H1 (cell line): ENCODE data around the gene SPRR1B. TPM values are rescaled to one million over a fixed set of nuclear protein-coding genes. Genes with fewer than 3 reads are reported as not detected.

Experiments used
- CTBP2 ChIP-seq: IDR thresholded peaks from 2 replicates; pipeline ENCODE4 v1.7.0; 2011; ENCODE audit warnings: borderline replicate concordance, mild to moderate bottlenecking, moderate library complexity, mixed read lengths, low read length; ENCODE audit not compliant: insufficient read depth, insufficient read length
- EP300 ChIP-seq, 2 experiments: IDR thresholded peaks; 1 replicate in 1 of 2; 2 replicates in 1 of 2; pipeline ENCODE4 v1.6.1; 2011 to 2012; ENCODE audit warnings: low read depth in 2 of 2, low read length in 2 of 2, mild to moderate bottlenecking in 2 of 2, borderline replicate concordance in 1 of 2, inconsistent platforms in 1 of 2, moderate library complexity in 1 of 2
- KDM1A ChIP-seq: fragments of 200-600, 300-600 bp; sonication (generic); IDR thresholded peaks from 2 replicates; pipeline ENCODE4 v1.7.1; 2016; ENCODE audit warnings: mild to moderate bottlenecking, low read length, borderline replicate concordance
- RNF2 ChIP-seq: fragments of 200-900, 300-1000 bp; sonication (generic); IDR thresholded peaks from 2 replicates; pipeline ENCODE4 v1.7.1; 2016; ENCODE audit warnings: borderline replicate concordance, low read depth, mild to moderate bottlenecking, antibody characterized with exemption, low read length; ENCODE audit not compliant: poor library complexity, severe bottlenecking; ENCODE audit errors: missing control alignments
- SP2 ChIP-seq: IDR thresholded peaks from 2 replicates; pipeline ENCODE4 v1.6.1; 2012; ENCODE audit warnings: mild to moderate bottlenecking, low read length, inconsistent platforms
- ZNF274 ChIP-seq: IDR thresholded peaks from 2 replicates; pipeline ENCODE4 v1.7.0; 2012; ENCODE audit warnings: low read length, borderline replicate concordance; ENCODE audit errors: extremely low read depth
- polyA plus RNA-seq, 7 experiments: library from polyadenylated mRNA; depleted of rRNA in 3 of 7; stranded (reverse) in 5 of 7; unstranded in 2 of 7; fragments of >200 nt in 5 of 7; fragments of 200-250 nt in 2 of 7; gene quantifications; 1 replicate in 5 of 7; 2 replicates in 1 of 7; 4 replicates in 1 of 7; pipeline versions ENCODE4 v1.2.1 to v1.2.3, GENCODE V29; 2011 to 2013; ENCODE audit warnings: missing spikeins in 2 of 7, mixed read lengths in 2 of 7
- total RNA-seq: library from RNA; stranded (reverse); fragmentation: NEBNext Ultra II Directional; extraction: Animal tissue kit (Norgen Biotek cat#: 25700); gene quantifications from 2 replicates; pipeline ENCODE4 v1.2.1, GENCODE V29; 2021
- TF ChIP-seq, protein P1 (sequence below): fragments of 300-600 bp; sonication (generic); IDR thresholded peaks from 2 replicates; pipeline ENCODE4 v1.7.1; 2012; ENCODE audit warnings: low read length, moderate library complexity, mild to moderate bottlenecking, inconsistent platforms; ENCODE audit not compliant: insufficient replicate concordance

SPRR1B gene
- total and polyA plus RNA-seq, 2 of the 8 experiments (the other 6 are each of a cell fraction or from before 2014, with no cell fraction given), result 0.23 TPM; not detected in 1

DNA sequence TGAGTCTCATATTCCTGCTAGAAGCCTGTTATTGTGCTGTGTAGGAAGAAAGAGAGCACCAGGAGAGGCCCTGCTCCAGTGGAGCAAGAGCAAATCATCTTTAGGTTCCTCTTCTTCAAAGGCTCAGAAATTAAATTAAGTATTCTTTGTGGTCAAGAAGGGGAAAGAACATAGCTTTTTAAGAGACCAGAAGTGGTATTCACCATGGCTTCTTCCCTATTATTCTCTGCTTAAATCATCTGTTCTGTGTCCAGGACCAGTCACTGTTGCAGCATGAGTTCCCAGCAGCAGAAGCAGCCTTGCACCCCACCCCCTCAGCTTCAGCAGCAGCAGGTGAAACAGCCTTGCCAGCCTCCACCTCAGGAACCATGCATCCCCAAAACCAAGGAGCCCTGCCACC is 1.1 kb downstream of the SPRR1B start (continued):
- TF ChIP-seq, protein P1, sequence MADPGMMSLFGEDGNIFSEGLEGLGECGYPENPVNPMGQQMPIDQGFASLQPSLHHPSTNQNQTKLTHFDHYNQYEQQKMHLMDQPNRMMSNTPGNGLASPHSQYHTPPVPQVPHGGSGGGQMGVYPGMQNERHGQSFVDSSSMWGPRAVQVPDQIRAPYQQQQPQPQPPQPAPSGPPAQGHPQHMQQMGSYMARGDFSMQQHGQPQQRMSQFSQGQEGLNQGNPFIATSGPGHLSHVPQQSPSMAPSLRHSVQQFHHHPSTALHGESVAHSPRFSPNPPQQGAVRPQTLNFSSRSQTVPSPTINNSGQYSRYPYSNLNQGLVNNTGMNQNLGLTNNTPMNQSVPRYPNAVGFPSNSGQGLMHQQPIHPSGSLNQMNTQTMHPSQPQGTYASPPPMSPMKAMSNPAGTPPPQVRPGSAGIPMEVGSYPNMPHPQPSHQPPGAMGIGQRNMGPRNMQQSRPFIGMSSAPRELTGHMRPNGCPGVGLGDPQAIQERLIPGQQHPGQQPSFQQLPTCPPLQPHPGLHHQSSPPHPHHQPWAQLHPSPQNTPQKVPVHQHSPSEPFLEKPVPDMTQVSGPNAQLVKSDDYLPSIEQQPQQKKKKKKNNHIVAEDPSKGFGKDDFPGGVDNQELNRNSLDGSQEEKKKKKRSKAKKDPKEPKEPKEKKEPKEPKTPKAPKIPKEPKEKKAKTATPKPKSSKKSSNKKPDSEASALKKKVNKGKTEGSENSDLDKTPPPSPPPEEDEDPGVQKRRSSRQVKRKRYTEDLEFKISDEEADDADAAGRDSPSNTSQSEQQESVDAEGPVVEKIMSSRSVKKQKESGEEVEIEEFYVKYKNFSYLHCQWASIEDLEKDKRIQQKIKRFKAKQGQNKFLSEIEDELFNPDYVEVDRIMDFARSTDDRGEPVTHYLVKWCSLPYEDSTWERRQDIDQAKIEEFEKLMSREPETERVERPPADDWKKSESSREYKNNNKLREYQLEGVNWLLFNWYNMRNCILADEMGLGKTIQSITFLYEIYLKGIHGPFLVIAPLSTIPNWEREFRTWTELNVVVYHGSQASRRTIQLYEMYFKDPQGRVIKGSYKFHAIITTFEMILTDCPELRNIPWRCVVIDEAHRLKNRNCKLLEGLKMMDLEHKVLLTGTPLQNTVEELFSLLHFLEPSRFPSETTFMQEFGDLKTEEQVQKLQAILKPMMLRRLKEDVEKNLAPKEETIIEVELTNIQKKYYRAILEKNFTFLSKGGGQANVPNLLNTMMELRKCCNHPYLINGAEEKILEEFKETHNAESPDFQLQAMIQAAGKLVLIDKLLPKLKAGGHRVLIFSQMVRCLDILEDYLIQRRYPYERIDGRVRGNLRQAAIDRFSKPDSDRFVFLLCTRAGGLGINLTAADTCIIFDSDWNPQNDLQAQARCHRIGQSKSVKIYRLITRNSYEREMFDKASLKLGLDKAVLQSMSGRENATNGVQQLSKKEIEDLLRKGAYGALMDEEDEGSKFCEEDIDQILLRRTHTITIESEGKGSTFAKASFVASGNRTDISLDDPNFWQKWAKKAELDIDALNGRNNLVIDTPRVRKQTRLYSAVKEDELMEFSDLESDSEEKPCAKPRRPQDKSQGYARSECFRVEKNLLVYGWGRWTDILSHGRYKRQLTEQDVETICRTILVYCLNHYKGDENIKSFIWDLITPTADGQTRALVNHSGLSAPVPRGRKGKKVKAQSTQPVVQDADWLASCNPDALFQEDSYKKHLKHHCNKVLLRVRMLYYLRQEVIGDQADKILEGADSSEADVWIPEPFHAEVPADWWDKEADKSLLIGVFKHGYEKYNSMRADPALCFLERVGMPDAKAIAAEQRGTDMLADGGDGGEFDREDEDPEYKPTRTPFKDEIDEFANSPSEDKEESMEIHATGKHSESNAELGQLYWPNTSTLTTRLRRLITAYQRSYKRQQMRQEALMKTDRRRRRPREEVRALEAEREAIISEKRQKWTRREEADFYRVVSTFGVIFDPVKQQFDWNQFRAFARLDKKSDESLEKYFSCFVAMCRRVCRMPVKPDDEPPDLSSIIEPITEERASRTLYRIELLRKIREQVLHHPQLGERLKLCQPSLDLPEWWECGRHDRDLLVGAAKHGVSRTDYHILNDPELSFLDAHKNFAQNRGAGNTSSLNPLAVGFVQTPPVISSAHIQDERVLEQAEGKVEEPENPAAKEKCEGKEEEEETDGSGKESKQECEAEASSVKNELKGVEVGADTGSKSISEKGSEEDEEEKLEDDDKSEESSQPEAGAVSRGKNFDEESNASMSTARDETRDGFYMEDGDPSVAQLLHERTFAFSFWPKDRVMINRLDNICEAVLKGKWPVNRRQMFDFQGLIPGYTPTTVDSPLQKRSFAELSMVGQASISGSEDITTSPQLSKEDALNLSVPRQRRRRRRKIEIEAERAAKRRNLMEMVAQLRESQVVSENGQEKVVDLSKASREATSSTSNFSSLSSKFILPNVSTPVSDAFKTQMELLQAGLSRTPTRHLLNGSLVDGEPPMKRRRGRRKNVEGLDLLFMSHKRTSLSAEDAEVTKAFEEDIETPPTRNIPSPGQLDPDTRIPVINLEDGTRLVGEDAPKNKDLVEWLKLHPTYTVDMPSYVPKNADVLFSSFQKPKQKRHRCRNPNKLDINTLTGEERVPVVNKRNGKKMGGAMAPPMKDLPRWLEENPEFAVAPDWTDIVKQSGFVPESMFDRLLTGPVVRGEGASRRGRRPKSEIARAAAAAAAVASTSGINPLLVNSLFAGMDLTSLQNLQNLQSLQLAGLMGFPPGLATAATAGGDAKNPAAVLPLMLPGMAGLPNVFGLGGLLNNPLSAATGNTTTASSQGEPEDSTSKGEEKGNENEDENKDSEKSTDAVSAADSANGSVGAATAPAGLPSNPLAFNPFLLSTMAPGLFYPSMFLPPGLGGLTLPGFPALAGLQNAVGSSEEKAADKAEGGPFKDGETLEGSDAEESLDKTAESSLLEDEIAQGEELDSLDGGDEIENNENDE, result no peak
- TF ChIP-seq ZNF274 (no peak), CTBP2 (no peak), EP300 (IDR thresholded peaks at IDR 0.05; ENCODE audit: borderline replicate concordance in 1 of 2, low read depth in 2 of 2, low read length in 2 of 2) (no peak), SP2 (no peak), RNF2 (no peak), KDM1A (no peak)
